Gastroesophageal sphincter (tissue), 3 donors: Measurements from ENCODE around the gene CKMT1A.
"Not testable (repeated sequence)": the region's sequence is repeated elsewhere in the genome, so short reads cannot be mapped to it uniquely, and the experiment has no call there.

Experiments used
- EP300 ChIP-seq: sonication (generic); formaldehyde crosslinking; IDR thresholded peaks from one replicate; pipeline ENCODE4 v1.6.1; 2017; ENCODE audit warnings: antibody characterized with exemption, mild to moderate bottlenecking
- POLR2A ChIP-seq, 2 donors: fragments of 450-650 bp; IDR thresholded peaks; one replicate each; pipeline ENCODE4 v1.6.1; 2017; ENCODE audit warnings: antibody characterized with exemption in 2 of 2, mild to moderate bottlenecking in 2 of 2, moderate library complexity in 1 of 2
- TF ChIP-seq, protein P1 (sequence below), 4 experiments: fragments of 200-600 bp in 2 of 4; fragments of 450-650 bp in 2 of 4; sonication (generic) in 1 of 4; IDR thresholded peaks; one replicate each; pipeline ENCODE4 v1.5.1; 2017 to 2019; ENCODE audit warnings: antibody characterized with exemption in 4 of 4, mild to moderate bottlenecking in 2 of 4, moderate library complexity in 2 of 4

GRCh38 chr15:43659727-43660126, 33.9 kb upstream of the CKMT1A start:
- TF ChIP-seq, protein P1, sequence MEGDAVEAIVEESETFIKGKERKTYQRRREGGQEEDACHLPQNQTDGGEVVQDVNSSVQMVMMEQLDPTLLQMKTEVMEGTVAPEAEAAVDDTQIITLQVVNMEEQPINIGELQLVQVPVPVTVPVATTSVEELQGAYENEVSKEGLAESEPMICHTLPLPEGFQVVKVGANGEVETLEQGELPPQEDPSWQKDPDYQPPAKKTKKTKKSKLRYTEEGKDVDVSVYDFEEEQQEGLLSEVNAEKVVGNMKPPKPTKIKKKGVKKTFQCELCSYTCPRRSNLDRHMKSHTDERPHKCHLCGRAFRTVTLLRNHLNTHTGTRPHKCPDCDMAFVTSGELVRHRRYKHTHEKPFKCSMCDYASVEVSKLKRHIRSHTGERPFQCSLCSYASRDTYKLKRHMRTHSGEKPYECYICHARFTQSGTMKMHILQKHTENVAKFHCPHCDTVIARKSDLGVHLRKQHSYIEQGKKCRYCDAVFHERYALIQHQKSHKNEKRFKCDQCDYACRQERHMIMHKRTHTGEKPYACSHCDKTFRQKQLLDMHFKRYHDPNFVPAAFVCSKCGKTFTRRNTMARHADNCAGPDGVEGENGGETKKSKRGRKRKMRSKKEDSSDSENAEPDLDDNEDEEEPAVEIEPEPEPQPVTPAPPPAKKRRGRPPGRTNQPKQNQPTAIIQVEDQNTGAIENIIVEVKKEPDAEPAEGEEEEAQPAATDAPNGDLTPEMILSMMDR (IDR thresholded peaks at IDR 0.05), result not testable (repeated sequence)
- not testable (repeated sequence) for TF ChIP-seq POLR2A (IDR thresholded peaks at IDR 0.05); EP300
